Measurements from ENCODE around the gene KIF7. TPM values are rescaled to one million over a fixed set of nuclear protein-coding genes. Genes with fewer than 3 reads are reported as not detected.

Gene KIF7
- total and polyA plus RNA-seq, 8 donors, result 1.7 to 13.9 (median 3.0) TPM; not detected in 1

DNA sequence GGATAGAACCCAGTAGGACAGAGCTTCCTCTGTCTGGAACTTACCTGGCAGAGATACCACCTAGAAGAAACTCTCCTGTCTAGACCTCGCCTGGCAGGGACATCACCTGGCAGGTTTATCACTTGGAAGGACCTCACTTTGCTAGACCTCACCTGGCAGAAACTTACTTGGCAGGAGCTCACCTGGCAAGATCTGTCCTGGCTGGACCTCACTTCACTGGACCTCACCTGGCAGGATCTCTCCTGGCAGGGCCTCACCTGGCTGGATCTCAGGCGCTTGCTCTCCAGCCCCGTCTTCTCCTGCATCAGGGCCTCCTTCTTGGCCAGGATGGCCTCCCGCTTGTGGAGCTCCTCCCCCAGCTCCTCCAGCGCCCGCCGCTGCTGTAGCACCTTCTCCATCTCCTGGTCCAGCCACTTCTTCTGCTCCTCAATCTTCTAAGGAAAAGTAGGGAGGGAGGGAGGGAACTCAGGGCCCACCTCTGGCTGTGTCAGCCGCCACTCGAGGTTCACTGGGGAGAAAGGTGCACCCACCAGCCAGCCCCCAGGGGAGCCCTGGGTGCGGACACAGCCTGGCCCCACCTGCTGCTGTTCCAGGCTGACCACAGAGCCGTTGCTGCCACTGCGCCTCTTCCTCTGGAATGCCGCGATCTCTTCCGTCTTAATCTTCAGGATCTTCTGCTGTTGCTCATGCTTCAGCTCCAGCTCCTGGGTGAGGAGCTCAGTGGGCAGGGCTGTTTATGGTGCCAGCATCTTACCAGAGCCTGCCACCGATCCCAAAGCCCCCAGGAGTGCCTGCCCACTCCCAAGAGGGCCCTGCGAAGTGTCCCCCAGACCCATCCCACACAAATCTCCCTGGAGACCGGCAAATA, 22.5 kb downstream of the KIF7 start:
- TF ChIP-seq, protein P1, sequence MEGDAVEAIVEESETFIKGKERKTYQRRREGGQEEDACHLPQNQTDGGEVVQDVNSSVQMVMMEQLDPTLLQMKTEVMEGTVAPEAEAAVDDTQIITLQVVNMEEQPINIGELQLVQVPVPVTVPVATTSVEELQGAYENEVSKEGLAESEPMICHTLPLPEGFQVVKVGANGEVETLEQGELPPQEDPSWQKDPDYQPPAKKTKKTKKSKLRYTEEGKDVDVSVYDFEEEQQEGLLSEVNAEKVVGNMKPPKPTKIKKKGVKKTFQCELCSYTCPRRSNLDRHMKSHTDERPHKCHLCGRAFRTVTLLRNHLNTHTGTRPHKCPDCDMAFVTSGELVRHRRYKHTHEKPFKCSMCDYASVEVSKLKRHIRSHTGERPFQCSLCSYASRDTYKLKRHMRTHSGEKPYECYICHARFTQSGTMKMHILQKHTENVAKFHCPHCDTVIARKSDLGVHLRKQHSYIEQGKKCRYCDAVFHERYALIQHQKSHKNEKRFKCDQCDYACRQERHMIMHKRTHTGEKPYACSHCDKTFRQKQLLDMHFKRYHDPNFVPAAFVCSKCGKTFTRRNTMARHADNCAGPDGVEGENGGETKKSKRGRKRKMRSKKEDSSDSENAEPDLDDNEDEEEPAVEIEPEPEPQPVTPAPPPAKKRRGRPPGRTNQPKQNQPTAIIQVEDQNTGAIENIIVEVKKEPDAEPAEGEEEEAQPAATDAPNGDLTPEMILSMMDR (IDR thresholded peaks at IDR 0.05), result no peak
- no peak for TF ChIP-seq POLR2AphosphoS5 (IDR thresholded peaks at IDR 0.05)
- no peak for TF ChIP-seq POLR2A (IDR thresholded peaks at IDR 0.05)
- TF ChIP-seq EP300 (IDR thresholded peaks at IDR 0.05), result no peak

DNA sequence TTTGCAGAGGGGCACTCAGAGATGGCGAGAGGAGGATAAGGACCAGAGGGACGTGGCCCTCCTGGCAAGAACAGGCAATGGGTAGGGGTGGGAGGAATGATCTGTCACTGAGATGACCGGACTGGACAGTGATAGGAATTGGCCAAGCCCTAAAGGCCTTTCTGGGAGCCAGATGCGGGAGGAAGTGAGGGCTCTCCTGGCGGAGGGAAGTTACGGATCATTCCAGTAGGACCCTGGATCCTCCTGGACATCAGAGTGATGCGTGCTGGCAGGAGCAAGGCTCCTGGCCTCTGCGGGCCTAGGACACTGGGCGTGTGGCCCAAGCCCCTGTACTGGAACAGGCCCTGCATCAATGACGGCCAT, 23.4 kb downstream of the KIF7 start:
- H3K9me3 ChIP-seq, result no peaks in the 10 kb centered on the region
- 87 to 92% (median 90%) methylated on average over 9 to 10 of the region's 10 CpGs for WGBS, 5 donors
- TF ChIP-seq POLR2AphosphoS5 (IDR thresholded peaks at IDR 0.05) (no peak), POLR2A (IDR thresholded peaks at IDR 0.05) (no peak), EP300 (IDR thresholded peaks at IDR 0.05) (no peak)
- TF ChIP-seq, protein P1 (IDR thresholded peaks at IDR 0.05), result no peak
- no peak for DNase-seq
- intact Hi-C loops (cut with DNase I; ENCODE audit: low total_unique reads), result no loop called here
- no peaks in the 10 kb centered on the region for H3K4me1 ChIP-seq
- H3K36me3 ChIP-seq, result peaks cover 13 to 72% (median 68%) of the 10 kb centered on the region in 4 donors
- no peak overlapping the region for H3K4me3 ChIP-seq
- H3K27ac ChIP-seq, result no peak overlapping the region
- no peaks in the 10 kb centered on the region for H3K27me3 ChIP-seq

More for the DNA sequence above, 22.5 kb downstream of the KIF7 start:
- DNase-seq, result peak in 1 of 2 donors; percentile 52
- no peaks in the 10 kb centered on the region for H3K4me1 ChIP-seq
- intact Hi-C loops (cut with DNase I; ENCODE audit: low total_unique reads), result no loop called here
- no peak overlapping the region for H3K27ac ChIP-seq
- no peak overlapping the region for H3K4me3 ChIP-seq
- no peaks in the 10 kb centered on the region for H3K27me3 ChIP-seq
- H3K36me3 ChIP-seq, result peaks cover 13 to 63% (median 59%) of the 10 kb centered on the region in 4 donors
- WGBS, 5 donors, result 86 to 96% (median 89%) methylated on average over 15 to 18 of the region's 18 CpGs
- H3K9me3 ChIP-seq, result no peaks in the 10 kb centered on the region

DNA sequence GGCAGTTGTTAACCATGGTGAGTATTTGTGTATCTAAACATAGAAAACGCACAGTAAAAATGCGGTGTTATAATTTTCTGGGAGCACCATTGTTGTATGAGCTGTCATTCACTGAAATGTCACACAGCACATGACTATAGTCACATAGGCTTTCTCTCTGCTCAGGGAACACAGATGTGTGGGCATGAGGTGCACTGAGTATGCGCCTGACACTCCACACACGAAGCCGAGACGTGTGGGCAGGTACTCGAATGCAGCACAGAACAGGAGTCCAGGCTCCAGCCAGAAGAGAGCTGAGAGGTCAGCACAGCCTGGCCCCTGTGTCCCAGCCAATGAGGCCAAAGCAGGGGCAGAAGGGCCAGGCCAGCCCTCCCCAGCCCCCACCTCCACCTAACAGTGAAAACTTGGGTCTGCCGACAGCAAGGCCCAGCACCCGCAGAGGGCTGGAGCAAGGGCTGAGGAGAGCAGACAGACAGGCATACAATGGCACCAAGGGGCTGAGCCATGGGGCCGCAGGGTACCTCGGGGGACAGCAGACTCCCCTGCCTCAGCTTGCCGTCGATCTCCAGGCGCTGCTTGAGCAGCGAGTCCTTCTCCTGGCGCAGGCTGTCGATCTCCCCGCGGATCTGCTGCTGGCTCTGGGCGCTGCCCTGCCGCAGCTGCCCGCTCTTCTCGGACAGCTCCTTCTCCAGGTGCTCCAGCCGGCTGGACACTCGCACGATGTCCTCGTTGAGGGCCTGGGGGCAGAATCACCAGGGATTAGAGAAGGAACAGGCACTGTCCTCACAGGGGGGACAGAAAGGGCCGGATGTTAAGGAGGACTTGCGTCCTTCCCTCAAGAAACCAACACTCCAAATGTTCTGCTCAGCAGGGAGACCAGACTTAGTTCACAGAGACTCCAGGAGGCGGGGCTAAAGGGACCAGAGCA, 24.0 kb downstream of the KIF7 start:
- peaks cover 13 to 78% (median 75%) of the 10 kb centered on the region in 4 donors for H3K36me3 ChIP-seq
- intact Hi-C loops (cut with DNase I; ENCODE audit: low total_unique reads), result no loop called here
- no peak for TF ChIP-seq POLR2A (IDR thresholded peaks at IDR 0.05)
- TF ChIP-seq, protein P1 (IDR thresholded peaks at IDR 0.05), result no peak
- TF ChIP-seq EP300 (IDR thresholded peaks at IDR 0.05), result no peak
- no peak for TF ChIP-seq POLR2AphosphoS5 (IDR thresholded peaks at IDR 0.05)

DNA sequence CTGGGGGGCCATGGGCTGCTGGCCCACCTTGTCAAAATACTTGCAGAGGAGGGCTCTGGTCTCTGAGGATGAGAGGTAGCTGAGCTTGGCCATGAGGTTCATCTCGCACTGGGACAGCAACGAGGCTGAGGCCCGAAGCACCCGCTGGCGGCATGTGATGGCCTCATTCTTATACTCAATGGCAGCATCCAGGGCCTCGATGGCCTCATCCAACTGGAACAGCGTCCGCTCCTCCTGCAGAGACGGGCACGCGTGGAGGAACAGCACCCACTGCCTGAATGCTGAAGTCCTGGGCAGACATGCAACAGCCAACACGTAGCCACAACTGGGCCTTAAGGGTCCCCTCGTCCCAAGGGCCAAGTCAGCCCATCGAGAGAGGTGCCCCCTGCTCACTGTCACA, 25.0 kb downstream of the KIF7 start:
- 93 to 100% (median 96%) methylated on average over 3 to 14 of the region's 14 CpGs for WGBS, 5 donors
- Histone ChIP-seq H3K27me3 (no peaks in the 10 kb centered on the region), H3K9me3 (no peaks in the 10 kb centered on the region), H3K4me1 (no peaks in the 10 kb centered on the region), H3K36me3 (peaks cover 13 to 88% (median 82%) of the 10 kb centered on the region in 4 donors), H3K27ac (no peak overlapping the region), H3K4me3 (no peak overlapping the region)
- TF ChIP-seq POLR2AphosphoS5 (IDR thresholded peaks at IDR 0.05) (no peak), EP300 (IDR thresholded peaks at IDR 0.05) (no peak), POLR2A (IDR thresholded peaks at IDR 0.05) (no peak)
- TF ChIP-seq, protein P1 (IDR thresholded peaks at IDR 0.05), result no peak
- intact Hi-C loops (cut with DNase I; ENCODE audit: low total_unique reads), result no loop called here
- peak in 1 of 2 donors; percentile 22 for DNase-seq

More for the DNA sequence above, 24.0 kb downstream of the KIF7 start:
- no peaks in the 10 kb centered on the region for H3K9me3 ChIP-seq
- no peak overlapping the region for H3K27ac ChIP-seq
- H3K27me3 ChIP-seq, result no peaks in the 10 kb centered on the region
- 91 to 97% (median 93%) methylated on average over 17 to 30 of the region's 30 CpGs for WGBS, 5 donors
- H3K4me3 ChIP-seq, result no peak overlapping the region
- no peaks in the 10 kb centered on the region for H3K4me1 ChIP-seq
- peak in 1 of 2 donors; percentile 21 for DNase-seq

Data from stomach (tissue), 9 donors.